Stimulated activated CD8-positive, alpha-beta memory T cell treated with anti-CD3 and anti-CD28 coated beads, Interleukin-15, amount 100 ng/mL, for 1 hour (primary cell): ENCODE data around the gene RBM33.

Source experiments
- DNase-seq: peaks from one replicate; pipeline ENCODE4 v3.0.0-alpha.2; 2020; ENCODE audit warnings: low read depth

Gene RBM33

GRCh38 chr7:155824227-155824886, 179.9 kb downstream of the RBM33 start:
- no peak for DNase-seq

DNA sequence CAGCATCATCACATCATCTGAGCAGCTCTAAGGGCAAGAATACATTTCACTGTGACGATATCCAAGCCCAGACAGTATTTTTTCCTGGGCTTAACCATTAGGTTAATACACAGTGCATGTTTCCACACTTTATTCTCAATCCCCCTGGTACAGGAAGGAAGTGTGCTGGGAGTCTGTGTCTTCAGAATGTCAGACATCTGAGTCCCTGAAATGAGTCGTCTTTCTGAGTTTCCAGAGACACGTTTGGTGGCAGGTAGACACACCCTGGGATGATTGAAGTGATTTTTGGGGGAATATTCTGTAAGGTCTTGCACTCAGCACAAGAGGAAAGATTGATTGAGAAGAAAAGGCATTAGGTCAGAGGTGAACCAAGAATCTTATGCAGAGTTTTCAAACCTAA, 180.9 kb downstream of the RBM33 start:
- no peak for DNase-seq

DNA sequence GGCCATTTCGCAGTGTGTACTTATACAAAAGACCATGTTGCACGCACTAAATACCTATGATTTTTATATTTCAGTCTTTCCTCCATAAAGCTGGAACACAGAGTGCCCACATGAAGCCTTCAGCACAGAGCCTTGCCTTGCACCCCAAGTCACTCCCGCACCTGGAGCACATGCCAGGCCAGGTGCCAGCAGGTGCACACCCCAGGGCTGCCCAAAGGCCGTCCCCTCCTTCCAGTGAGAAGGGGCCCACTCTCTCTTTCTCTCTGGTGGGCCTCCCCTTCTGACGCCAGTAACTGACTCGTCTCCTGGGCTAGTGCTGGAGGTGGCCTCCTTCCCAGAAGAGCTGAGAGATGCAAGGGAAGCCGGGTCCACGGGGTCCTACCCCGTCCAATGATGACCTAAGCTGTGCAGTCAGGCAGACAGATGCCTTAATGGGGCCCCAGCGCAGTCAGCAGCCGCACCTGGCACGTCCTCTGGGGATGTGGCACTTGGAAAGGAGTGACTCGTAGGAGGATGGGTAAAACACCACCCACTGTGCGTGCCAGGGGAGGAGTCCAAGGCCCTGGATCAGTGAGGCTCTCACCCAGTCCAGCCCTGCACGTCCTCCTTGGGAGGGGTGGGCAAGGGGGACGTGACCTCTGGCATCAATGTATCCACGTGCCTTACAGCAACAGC, 185.5 kb downstream of the RBM33 start:
- no peak for DNase-seq
